Measurements from ENCODE around the gene DEFB131B. TPM values are rescaled to one million over a fixed set of nuclear protein-coding genes. Genes with fewer than 3 reads are reported as not detected.

Gene DEFB131B
- total RNA-seq, 1 donor from 2014 or later: not detected

DNA sequence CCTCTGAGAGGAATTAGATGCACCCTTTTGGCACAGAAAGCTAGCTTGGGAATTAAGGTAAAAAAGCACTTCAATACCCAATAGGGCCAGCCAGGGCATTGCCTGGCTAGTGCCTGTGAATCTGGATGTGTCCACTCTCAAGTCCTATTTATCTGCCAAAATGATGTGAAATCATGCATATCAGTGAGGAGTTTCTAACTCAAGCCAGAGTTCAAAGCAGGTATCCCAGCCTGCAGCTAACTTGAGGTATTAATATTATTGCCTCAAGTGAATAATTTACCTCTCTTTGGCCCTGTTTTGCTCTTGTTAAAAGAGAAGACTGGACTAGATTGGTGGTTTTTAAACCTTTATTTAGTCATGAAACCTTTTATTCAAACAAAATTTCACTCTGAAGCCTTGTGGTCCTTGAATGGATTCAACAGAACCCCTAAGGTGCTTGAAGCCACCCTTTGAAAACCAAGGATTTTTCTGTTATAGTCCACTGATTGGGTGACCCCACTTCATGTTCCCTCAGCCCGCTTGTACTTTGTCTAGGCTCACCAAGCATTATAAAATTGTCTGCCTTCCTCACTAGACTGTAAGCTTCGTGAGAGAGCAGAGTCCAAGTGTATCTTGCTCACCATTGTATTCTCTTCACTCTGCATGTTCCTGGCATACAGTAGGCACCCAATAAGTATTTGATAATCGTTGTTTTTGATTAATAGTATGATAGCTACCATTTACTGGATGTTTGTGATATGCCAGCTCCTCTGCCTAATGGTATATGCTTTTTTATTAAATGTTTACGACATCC is 55.1 kb downstream of the DEFB131B start:
- FAIRE-seq (no peak), DNase-seq (ENCODE audit: low read depth) (no peak)
- Histone ChIP-seq H3K4me3 (ENCODE audit: low read depth, low read length) (no peak overlapping the region), H3K27me3 (ENCODE audit: control insufficient read depth, insufficient read depth, low read length) (no peaks in the 10 kb centered on the region), H3K36me3 (ENCODE audit: control insufficient read depth, insufficient read depth, low read length) (peaks cover 2% of the 10 kb centered on the region)
- no peak for TF ChIP-seq CTCF (IDR thresholded peaks at IDR 0.05; ENCODE audit: insufficient read depth, low read length, severe bottlenecking)

Other genes with a start within 250 kb of the DEFB131B start
- not detected in 2 replicates for gene DEFB108B, start 45.3 kb upstream of the DEFB131B start, total RNA-seq
- gene XNDC1N, start 50.1 kb downstream of the DEFB131B start, total RNA-seq: 5.9 and 6.1 TPM in 2 replicates
- 28.5 and 32.6 TPM in 2 replicates for gene RNF121, start 50.6 kb downstream of the DEFB131B start, total RNA-seq
- gene IL18BP, start 120.5 kb downstream of the DEFB131B start, total RNA-seq: 1.4 and 2.1 TPM in 2 replicates
- 52.7 and 79.1 TPM in 2 replicates for gene NUMA1, start 202.1 kb downstream of the DEFB131B start, total RNA-seq
- gene LRRC51, start 202.4 kb downstream of the DEFB131B start, total RNA-seq: 2.6 and 3.2 TPM in 2 replicates
- gene LAMTOR1, start 224.8 kb downstream of the DEFB131B start, total RNA-seq: 79.2 and 128 TPM in 2 replicates
- not detected in 2 replicates for gene TOMT, start 227.5 kb downstream of the DEFB131B start, total RNA-seq
- 19.0 and 32.5 TPM in 2 replicates for gene ANAPC15, start 234.2 kb downstream of the DEFB131B start, total RNA-seq

Measured in bronchial epithelial cell (primary cell).